Uterus (tissue), 4 donors: Measurements from ENCODE around the gene CCDC57. TPM values are rescaled to one million over a fixed set of nuclear protein-coding genes. Genes with fewer than 3 reads are reported as not detected.

Source experiments
- DNase-seq, 2 donors: peaks; one replicate each; pipeline ENCODE4 v3.0.0-alpha.2; 2019 to 2020
- H3K27ac ChIP-seq, 2 donors: fragments of 200-600 bp; sonication (generic); 1 replicate in 1 of 2; 2 replicates in 1 of 2; pipeline ENCODE4 v1.5.1; 2016 to 2018
- H3K27me3 ChIP-seq, 2 donors: fragments of 200-600 bp; sonication (generic); one replicate each; pipeline ENCODE4 v1.5.1; 2018 to 2019; ENCODE audit warnings: control low read depth in 1 of 2
- H3K36me3 ChIP-seq, 2 donors: fragments of 200-600 bp; sonication (generic); one replicate each; pipeline ENCODE4 v1.5.1; 2019; ENCODE audit warnings: control low read depth in 1 of 2
- H3K4me1 ChIP-seq, 2 donors: fragments of 200-600 bp; sonication (generic); one replicate each; pipeline ENCODE4 v1.5.1; 2018 to 2019; ENCODE audit warnings: control low read depth in 1 of 2
- H3K4me3 ChIP-seq, 2 donors: fragments of 200-600 bp; sonication (generic); 1 replicate in 1 of 2; 2 replicates in 1 of 2; pipeline ENCODE4 v1.5.1; 2018 to 2019; ENCODE audit warnings: mild to moderate bottlenecking in 1 of 2
- H3K9me3 ChIP-seq, 2 donors: fragments of 200-600 bp; sonication (generic); one replicate each; pipeline ENCODE4 v1.5.1; 2019; ENCODE audit warnings: control low read depth in 1 of 2
- POLR2A ChIP-seq, 2 donors: fragments of 450-650 bp; IDR thresholded peaks; one replicate each; pipeline ENCODE4 v1.6.1; 2016; ENCODE audit warnings: antibody characterized with exemption in 2 of 2, mild to moderate bottlenecking in 1 of 2, moderate library complexity in 1 of 2
- intact Hi-C: fragments of 100-400 bp; cut with DNase I; formaldehyde crosslinking; loops from one replicate; pipeline ENCODE4 v1.15.1; 2023; ENCODE audit warnings: low total_unique reads
- total RNA-seq, 4 donors: library from RNA; depleted of rRNA in 3 of 4; stranded (reverse); fragments of >200 nt in 3 of 4; gene quantifications; one replicate each; pipeline versions ENCODE4 v1.1.0 to v1.2.4, GENCODE V29; 2014 to 2023
- TF ChIP-seq, protein P1 (sequence below), 4 experiments: fragments of 200-600 bp in 2 of 4; fragments of 450-650 bp in 2 of 4; sonication (generic) in 2 of 4; IDR thresholded peaks; one replicate each; pipeline ENCODE4 v1.5.1; 2016 to 2019; ENCODE audit warnings: antibody characterized with exemption in 4 of 4, mild to moderate bottlenecking in 2 of 4, moderate library complexity in 1 of 4
- donor health status: DM: yes; HTN: yes; CAD: no.

Gene CCDC57
- total RNA-seq, 4 donors from 2014 or later: 4.4 to 88.2 (median 17.6) TPM

GRCh38 chr17:82173351-82174041, 39.1 kb downstream of the CCDC57 start:
- Histone ChIP-seq H3K9me3 (no peaks in the 10 kb centered on the region), H3K4me1 (no peaks in the 10 kb centered on the region), H3K27me3 (no peaks in the 10 kb centered on the region), H3K4me3 (no peak overlapping the region), H3K27ac (no peak overlapping the region), H3K36me3 (no peaks in the 10 kb centered on the region)
- TF ChIP-seq, protein P1, sequence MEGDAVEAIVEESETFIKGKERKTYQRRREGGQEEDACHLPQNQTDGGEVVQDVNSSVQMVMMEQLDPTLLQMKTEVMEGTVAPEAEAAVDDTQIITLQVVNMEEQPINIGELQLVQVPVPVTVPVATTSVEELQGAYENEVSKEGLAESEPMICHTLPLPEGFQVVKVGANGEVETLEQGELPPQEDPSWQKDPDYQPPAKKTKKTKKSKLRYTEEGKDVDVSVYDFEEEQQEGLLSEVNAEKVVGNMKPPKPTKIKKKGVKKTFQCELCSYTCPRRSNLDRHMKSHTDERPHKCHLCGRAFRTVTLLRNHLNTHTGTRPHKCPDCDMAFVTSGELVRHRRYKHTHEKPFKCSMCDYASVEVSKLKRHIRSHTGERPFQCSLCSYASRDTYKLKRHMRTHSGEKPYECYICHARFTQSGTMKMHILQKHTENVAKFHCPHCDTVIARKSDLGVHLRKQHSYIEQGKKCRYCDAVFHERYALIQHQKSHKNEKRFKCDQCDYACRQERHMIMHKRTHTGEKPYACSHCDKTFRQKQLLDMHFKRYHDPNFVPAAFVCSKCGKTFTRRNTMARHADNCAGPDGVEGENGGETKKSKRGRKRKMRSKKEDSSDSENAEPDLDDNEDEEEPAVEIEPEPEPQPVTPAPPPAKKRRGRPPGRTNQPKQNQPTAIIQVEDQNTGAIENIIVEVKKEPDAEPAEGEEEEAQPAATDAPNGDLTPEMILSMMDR (IDR thresholded peaks at IDR 0.05): no peak
- TF ChIP-seq POLR2A (IDR thresholded peaks at IDR 0.05): no peak
- DNase-seq: no peak
- intact Hi-C loops: no loop called here

GRCh38 chr17:82172486-82173160, 40.0 kb downstream of the CCDC57 start:
- no peaks in the 10 kb centered on the region for H3K9me3 ChIP-seq
- intact Hi-C loops: no loop called here

DNA sequence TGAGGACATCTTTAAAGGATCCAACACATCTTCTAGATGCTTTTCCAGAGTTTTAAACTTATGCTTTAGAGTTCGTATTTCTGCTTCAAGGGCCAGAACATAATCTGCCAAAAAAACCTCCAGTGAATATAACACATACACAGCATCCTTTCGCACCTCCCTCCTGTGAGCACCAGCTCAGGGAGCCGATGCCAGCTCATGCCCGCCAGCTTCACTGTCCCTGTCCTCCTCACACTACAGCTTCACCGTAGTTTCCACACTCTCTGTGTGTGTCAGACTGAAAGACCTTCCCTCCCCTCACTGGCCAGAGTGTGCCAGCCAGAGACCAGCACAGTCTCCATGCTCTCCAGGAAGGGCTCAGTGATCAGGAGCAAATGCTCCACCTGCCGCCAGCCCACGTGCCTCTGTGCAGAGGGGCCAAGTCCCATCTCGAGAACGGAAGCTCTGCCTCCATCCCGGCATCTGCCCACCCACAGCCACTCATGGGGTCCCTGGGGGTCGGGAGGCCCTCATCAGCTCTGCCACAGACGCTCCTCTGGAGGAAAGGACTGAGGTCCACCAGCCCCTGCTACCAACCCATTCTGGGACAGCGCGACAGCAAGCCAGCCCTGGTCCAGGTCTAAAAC, 40.8 kb downstream of the CCDC57 start:
- Histone ChIP-seq H3K4me3 (no peak overlapping the region), H3K9me3 (no peaks in the 10 kb centered on the region), H3K27ac (no peak overlapping the region), H3K27me3 (no peaks in the 10 kb centered on the region), H3K4me1 (no peaks in the 10 kb centered on the region), H3K36me3 (no peaks in the 10 kb centered on the region)
- DNase-seq: no peak
- TF ChIP-seq, protein P1 (IDR thresholded peaks at IDR 0.05): no peak
- no peak for TF ChIP-seq POLR2A (IDR thresholded peaks at IDR 0.05)
- intact Hi-C loops: no loop called here

More at GRCh38 chr17:82172486-82173160, 40.0 kb downstream of the CCDC57 start:
- TF ChIP-seq, protein P1 (IDR thresholded peaks at IDR 0.05): no peak
- no peak for TF ChIP-seq POLR2A (IDR thresholded peaks at IDR 0.05)
- Histone ChIP-seq H3K4me3 (no peak overlapping the region), H3K27ac (no peak overlapping the region), H3K27me3 (no peaks in the 10 kb centered on the region), H3K36me3 (no peaks in the 10 kb centered on the region), H3K4me1 (no peaks in the 10 kb centered on the region)
- no peak for DNase-seq

DNA sequence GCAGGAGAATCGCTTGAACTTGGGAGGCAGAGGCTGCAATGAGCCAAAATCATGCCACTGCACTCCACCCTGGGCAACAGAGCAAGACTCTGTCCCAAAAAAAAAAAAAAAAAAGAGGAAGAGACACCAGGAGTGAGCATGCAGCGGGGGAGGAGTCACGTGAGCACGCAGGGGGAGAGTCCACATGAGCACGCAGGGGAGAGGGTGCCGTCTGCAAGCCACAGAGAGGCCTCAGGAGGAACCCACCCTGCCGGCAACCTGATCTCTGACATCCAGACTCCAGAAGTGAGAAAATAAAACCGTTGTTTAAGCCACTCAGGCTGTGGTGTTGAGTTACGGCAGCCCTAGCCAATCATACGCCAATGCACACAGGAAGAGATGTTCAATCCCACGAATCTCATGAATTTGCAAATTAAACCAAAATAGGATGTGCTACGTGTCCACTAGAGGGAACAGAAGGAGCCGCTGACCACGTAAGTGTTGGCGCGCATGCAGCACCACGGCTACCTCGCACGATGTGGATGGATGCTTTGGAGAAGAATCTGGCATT, 42.2 kb downstream of the CCDC57 start:
- intact Hi-C loops: no loop called here
- H3K4me1 ChIP-seq: no peaks in the 10 kb centered on the region
- H3K27me3 ChIP-seq: no peaks in the 10 kb centered on the region
- no peak for TF ChIP-seq POLR2A (IDR thresholded peaks at IDR 0.05)
- TF ChIP-seq, protein P1 (IDR thresholded peaks at IDR 0.05): no peak
- H3K4me3 ChIP-seq: no peak overlapping the region
- no peak overlapping the region for H3K27ac ChIP-seq
- H3K36me3 ChIP-seq: no peaks in the 10 kb centered on the region
- no peak for DNase-seq
- no peaks in the 10 kb centered on the region for H3K9me3 ChIP-seq

GRCh38 chr17:82168568-82168967, 44.1 kb downstream of the CCDC57 start:
- intact Hi-C loops: no loop called here
- no peaks in the 10 kb centered on the region for H3K36me3 ChIP-seq

More at GRCh38 chr17:82168568-82168967, 44.1 kb downstream of the CCDC57 start:
- no peak for DNase-seq
- TF ChIP-seq, protein P1 (IDR thresholded peaks at IDR 0.05): no peak
- no peak for TF ChIP-seq POLR2A (IDR thresholded peaks at IDR 0.05)
- Histone ChIP-seq H3K4me1 (no peaks in the 10 kb centered on the region), H3K27ac (no peak overlapping the region), H3K27me3 (no peaks in the 10 kb centered on the region), H3K4me3 (no peak overlapping the region), H3K9me3 (no peaks in the 10 kb centered on the region)
